ENCODE results near the gene ATP9B. TPM values are rescaled to one million over a fixed set of nuclear protein-coding genes. Genes with fewer than 3 reads are reported as not detected.
"Not testable (repeated sequence)": the region's sequence is repeated elsewhere in the genome, so short reads cannot be mapped to it uniquely, and the experiment has no call there.

The ATP9B gene
- polyA plus RNA-seq, 3 donors = 7.2 to 20.3 (median 14.0) TPM

GRCh38 chr18:79071037-79071436, 1.8 kb downstream of the ATP9B start:
- Histone ChIP-seq H3K4me1 (ENCODE audit: control insufficient read depth in 1 of 2, insufficient read depth in 2 of 2, low read length in 2 of 2) (peaks cover 21 to 32% of the 10 kb centered on the region in 2 donors), H3K9me3 (replicated peaks in 1 of 2; ENCODE audit: control insufficient read depth in 1 of 2, insufficient read depth in 1 of 2, low read length in 2 of 2) (peaks cover 2 to 14% of the 10 kb centered on the region in 2 donors), H3K4me3 (replicated peaks in 1 of 3; ENCODE audit: low read depth in 2 of 3, low read length in 3 of 3) (peak overlapping the region in 1 of 3 experiments; percentile 89), H3K4me2 (replicated peaks; ENCODE audit: extremely low read depth, low read length, poor library complexity, severe bottlenecking) (peak overlapping the region; percentile 84), H3K9ac (ENCODE audit: insufficient read depth, low read length, poor library complexity, severe bottlenecking) (peak overlapping the region; percentile 25), H2AFZ (ENCODE audit: insufficient read depth, low read depth, low read length, poor library complexity, severe bottlenecking) (no peak overlapping the region), H4K20me1 (ENCODE audit: insufficient read depth, low read length) (peaks cover 26% of the 10 kb centered on the region), H3K27me3 (ENCODE audit: control insufficient read depth in 2 of 2, insufficient read depth in 2 of 2, low read length in 2 of 2) (peaks cover 0 to 3% of the 10 kb centered on the region in 2 donors), H3K79me2 (ENCODE audit: insufficient read depth, low read length) (peaks cover 56% of the 10 kb centered on the region), H3K27ac (ENCODE audit: low read depth in 1 of 2, low read length in 2 of 2) (peak overlapping the region; percentile 37 to 92), H3K36me3 (replicated peaks in 1 of 2; ENCODE audit: control insufficient read depth in 1 of 2, insufficient read depth in 2 of 2, low read length in 2 of 2) (no peaks in the 10 kb centered on the region)
- no peak for TF ChIP-seq CTCF (IDR thresholded peaks at IDR 0.05)
- H3K27ac Mint-ChIP-seq = peak overlapping the region; percentile 87 to 97 (median 92)
- H3K4me3 Mint-ChIP-seq = peak overlapping the region in 1 of 2 donors; percentile 50
- peak; percentile 89 to 93 (median 91) for DNase-seq
- peaks cover 18 to 26% (median 21%) of the 10 kb centered on the region in 7 donors for H3K9me3 Mint-ChIP-seq
- peaks cover 6 to 15% (median 7%) of the 10 kb centered on the region in 3 donors for H3K27me3 Mint-ChIP-seq (ENCODE audit: low read depth in 3 of 3)
- H3K4me1 Mint-ChIP-seq = peaks cover 34% of the 10 kb centered on the region
- WGBS (ENCODE audit: insufficient coverage) = no CpG with 5 or more reads among the region's 1 CpG
- intact Hi-C loops (cut with micrococcal nuclease) = loop anchor here in 1 of 2 donors (10.0 kb wide), 1 partner anchor 84 kb away; no protein-coding TSS in a partner anchor
- peaks cover 22 to 24% of the 10 kb centered on the region in 2 donors for H3K36me3 Mint-ChIP-seq

GRCh38 chr18:79071503-79072210, 2.5 kb downstream of the ATP9B start:
- Histone ChIP-seq H3K27ac (ENCODE audit: low read depth in 1 of 2, low read length in 2 of 2) (peak overlapping the region; percentile 37 to 92), H3K9me3 (replicated peaks in 1 of 2; ENCODE audit: control insufficient read depth in 1 of 2, insufficient read depth in 1 of 2, low read length in 2 of 2) (peaks cover 2 to 8% of the 10 kb centered on the region in 2 donors), H4K20me1 (ENCODE audit: insufficient read depth, low read length) (peaks cover 33% of the 10 kb centered on the region), H3K4me3 (replicated peaks in 1 of 3; ENCODE audit: low read depth in 2 of 3, low read length in 3 of 3) (no peak overlapping the region), H3K9ac (ENCODE audit: insufficient read depth, low read length, poor library complexity, severe bottlenecking) (peak overlapping the region; percentile 25), H3K27me3 (ENCODE audit: control insufficient read depth in 2 of 2, insufficient read depth in 2 of 2, low read length in 2 of 2) (peaks cover 0 to 3% of the 10 kb centered on the region in 2 donors), H3K36me3 (replicated peaks in 1 of 2; ENCODE audit: control insufficient read depth in 1 of 2, insufficient read depth in 2 of 2, low read length in 2 of 2) (no peaks in the 10 kb centered on the region), H2AFZ (ENCODE audit: insufficient read depth, low read depth, low read length, poor library complexity, severe bottlenecking) (no peak overlapping the region), H3K4me2 (replicated peaks; ENCODE audit: extremely low read depth, low read length, poor library complexity, severe bottlenecking) (peak overlapping the region; percentile 9), H3K4me1 (ENCODE audit: control insufficient read depth in 1 of 2, insufficient read depth in 2 of 2, low read length in 2 of 2) (peaks cover 21 to 32% of the 10 kb centered on the region in 2 donors), H3K79me2 (ENCODE audit: insufficient read depth, low read length) (peaks cover 61% of the 10 kb centered on the region)
- Mint-ChIP-seq H3K4me1 (peaks cover 37% of the 10 kb centered on the region), H3K27me3 (ENCODE audit: low read depth in 3 of 3) (peaks cover 4 to 9% (median 4%) of the 10 kb centered on the region in 3 donors), H3K36me3 (peaks cover 20 to 22% of the 10 kb centered on the region in 2 donors), H3K9me3 (peaks cover 12 to 20% (median 15%) of the 10 kb centered on the region in 7 donors), H3K27ac (peak overlapping the region; percentile 83 to 96 (median 92)), H3K4me3 (no peak overlapping the region)
- TF ChIP-seq CTCF (IDR thresholded peaks at IDR 0.05) = no peak
- 0% methylated on average over 1 of the region's 3 CpGs for WGBS (ENCODE audit: insufficient coverage)
- peak; percentile 75 to 85 (median 82) for DNase-seq
- intact Hi-C loops (cut with micrococcal nuclease) = loop anchor here in 1 of 2 donors (10.0 kb wide), 1 partner anchor 83 kb away; no protein-coding TSS in a partner anchor

- H3K4me1 Mint-ChIP-seq = peaks cover 44% of the 10 kb centered on the region
- H3K27me3 Mint-ChIP-seq (ENCODE audit: low read depth in 3 of 3); H3K27ac ChIP-seq (ENCODE audit: low read depth in 1 of 2, low read length in 2 of 2); H3K9ac ChIP-seq (ENCODE audit: insufficient read depth, low read length, poor library complexity, severe bottlenecking); H3K27me3 ChIP-seq (ENCODE audit: control insufficient read depth in 2 of 2, insufficient read depth in 2 of 2, low read length in 2 of 2); H3K4me3 ChIP-seq (replicated peaks in 1 of 3; ENCODE audit: low read depth in 2 of 3, low read length in 3 of 3); H3K4me2 ChIP-seq (replicated peaks; ENCODE audit: extremely low read depth, low read length, poor library complexity, severe bottlenecking); H3K9me3 Mint-ChIP-seq; DNase-seq; H2AFZ ChIP-seq (ENCODE audit: insufficient read depth, low read depth, low read length, poor library complexity, severe bottlenecking); H3K36me3 ChIP-seq (replicated peaks in 1 of 2; ENCODE audit: control insufficient read depth in 1 of 2, insufficient read depth in 2 of 2, low read length in 2 of 2); H3K4me3 Mint-ChIP-seq; H3K9me3 ChIP-seq (replicated peaks in 1 of 2; ENCODE audit: control insufficient read depth in 1 of 2, insufficient read depth in 1 of 2, low read length in 2 of 2): not testable (repeated sequence)
- Histone ChIP-seq H3K79me2 (ENCODE audit: insufficient read depth, low read length) (peaks cover 71% of the 10 kb centered on the region), H4K20me1 (ENCODE audit: insufficient read depth, low read length) (peaks cover 43% of the 10 kb centered on the region), H3K4me1 (ENCODE audit: control insufficient read depth in 1 of 2, insufficient read depth in 2 of 2, low read length in 2 of 2) (peaks cover 21 to 32% of the 10 kb centered on the region in 2 donors)
- WGBS (ENCODE audit: insufficient coverage) = 96% methylated on average over 17 of the region's 27 CpGs
- H3K36me3 Mint-ChIP-seq = peaks cover 11 to 19% of the 10 kb centered on the region in 2 donors
- peak overlapping the region in 2 of 7 donors; percentile 74 to 96 for H3K27ac Mint-ChIP-seq
- intact Hi-C loops (cut with micrococcal nuclease) = loop anchor here in 1 of 2 donors (10.0 kb wide), 1 partner anchor 82 kb away; no protein-coding TSS in a partner anchor
These were observed 3.5 kb downstream of the ATP9B start for GRCh38 chr18:79072655-79073054.

Data from CD14-positive monocyte (primary cell).